K562 (cell line): ENCODE measurements around the gene ERAL1. TPM values are rescaled to one million over a fixed set of nuclear protein-coding genes. Genes with fewer than 3 reads are reported as not detected.

Experiments used
- CTCF ChIP-seq, 3 experiments: IDR thresholded peaks in 2 of 3; conservative IDR thresholded peaks in 1 of 3; 2 replicates each; pipeline ENCODE4 v1.5.1; 2011 to 2012; ENCODE audit warnings: low read length in 3 of 3, mild to moderate bottlenecking in 3 of 3, control low read depth in 2 of 3, improper control_type of control experiment in 1 of 3, inconsistent platforms in 1 of 3, low read depth in 1 of 3, mixed read lengths in 1 of 3, moderate library complexity in 1 of 3; ENCODE audit not compliant: insufficient read depth in 2 of 3
- ELF4 ChIP-seq: fragments of 450-650 bp; formaldehyde crosslinking; IDR thresholded peaks from 2 replicates; pipeline ENCODE4 v1.4.0; 2022; ENCODE audit warnings: missing genetic modification characterization
- HCFC1 ChIP-seq: IDR thresholded peaks from 2 replicates; pipeline ENCODE4 v1.6.1; 2012; ENCODE audit warnings: low read depth, low read length, improper control_type of control experiment
- ID3 ChIP-seq, 2 experiments: fragments of 250-450 bp in 1 of 2; fragments of 450-650 bp in 1 of 2; sonication (Bioruptor Pico) in 1 of 2; IDR thresholded peaks; 2 replicates each; pipeline versions ENCODE4 v1.6.1 to v1.8.0; 2016 to 2021; ENCODE audit warnings: mild to moderate bottlenecking in 2 of 2, moderate library complexity in 2 of 2, missing compliant biosample characterization in 1 of 2, missing genetic modification characterization in 1 of 2
- SMARCC2 ChIP-seq: fragments of 450-650 bp; IDR thresholded peaks from 2 replicates; pipeline ENCODE4 v1.6.1; 2017; ENCODE audit warnings: antibody characterized with exemption, moderate library complexity, mild to moderate bottlenecking, low read depth
- TBP ChIP-seq: optimal IDR thresholded peaks from 2 replicates; pipeline ENCODE3; 2011; ENCODE audit warnings: low read depth, low read length, improper control_type of control experiment
- ZNF134 ChIP-seq: fragments of 250-450 bp; sonication (Bioruptor Pico); conservative IDR thresholded peaks from 2 replicates; pipeline ENCODE4 v1.4.0; 2020
- ZNF174 ChIP-seq: fragments of 250-450 bp; sonication (Bioruptor Pico); IDR thresholded peaks from 2 replicates; pipeline ENCODE4 v1.4.0; 2020; ENCODE audit warnings: mild to moderate bottlenecking
- ZNF717 ChIP-seq: fragments of 250-450 bp; sonication (Bioruptor Pico); IDR thresholded peaks from 2 replicates; pipeline ENCODE4 v1.5.0; 2021
- polyA plus RNA-seq, 8 experiments: library from polyadenylated mRNA; depleted of rRNA in 4 of 8; stranded (reverse) in 5 of 8; unstranded in 3 of 8; fragments of >200 nt; fragmentation: Nextera tagmentation in 2 of 8; fragmentation: Illumina TruSeq in 1 of 8; extraction: Ambion mirVana in 2 of 8; extraction: Trizol in 1 of 8; gene quantifications; 2 replicates each; pipeline versions ENCODE4 v1.2.1 to v1.2.3, GENCODE V29; 2011 to 2014; ENCODE audit warnings: inconsistent platforms in 1 of 8, missing spikeins in 1 of 8
- total RNA-seq, 7 experiments: library from RNA; depleted of rRNA in 6 of 7; stranded (reverse); fragments of >200 nt in 6 of 7; fragmentation: Illumina TruSeq in 2 of 7; extraction: Trizol in 2 of 7; gene quantifications; 2 replicates each; pipeline versions ENCODE4 v1.2.1 to v1.2.3, GENCODE V29; 2011 to 2021; ENCODE audit warnings: low replicate concordance in 1 of 7
- TF ChIP-seq, protein P1 (sequence below), 2 experiments: fragments of 450-650 bp in 1 of 2; sonication (generic) in 1 of 2; formaldehyde crosslinking in 1 of 2; IDR thresholded peaks; 2 replicates each; pipeline versions ENCODE4 v1.7.1 to v1.9.0; 2016 to 2022; ENCODE audit warnings: inconsistent platforms in 1 of 2, mild to moderate bottlenecking in 1 of 2, missing genetic modification reagents in 1 of 2

ERAL1 gene
- total and polyA plus RNA-seq, 9 of the 15 experiments (the other 6 are each of a cell fraction or from before 2014, with no cell fraction given): 37.5 to 351 (median 106) TPM

DNA sequence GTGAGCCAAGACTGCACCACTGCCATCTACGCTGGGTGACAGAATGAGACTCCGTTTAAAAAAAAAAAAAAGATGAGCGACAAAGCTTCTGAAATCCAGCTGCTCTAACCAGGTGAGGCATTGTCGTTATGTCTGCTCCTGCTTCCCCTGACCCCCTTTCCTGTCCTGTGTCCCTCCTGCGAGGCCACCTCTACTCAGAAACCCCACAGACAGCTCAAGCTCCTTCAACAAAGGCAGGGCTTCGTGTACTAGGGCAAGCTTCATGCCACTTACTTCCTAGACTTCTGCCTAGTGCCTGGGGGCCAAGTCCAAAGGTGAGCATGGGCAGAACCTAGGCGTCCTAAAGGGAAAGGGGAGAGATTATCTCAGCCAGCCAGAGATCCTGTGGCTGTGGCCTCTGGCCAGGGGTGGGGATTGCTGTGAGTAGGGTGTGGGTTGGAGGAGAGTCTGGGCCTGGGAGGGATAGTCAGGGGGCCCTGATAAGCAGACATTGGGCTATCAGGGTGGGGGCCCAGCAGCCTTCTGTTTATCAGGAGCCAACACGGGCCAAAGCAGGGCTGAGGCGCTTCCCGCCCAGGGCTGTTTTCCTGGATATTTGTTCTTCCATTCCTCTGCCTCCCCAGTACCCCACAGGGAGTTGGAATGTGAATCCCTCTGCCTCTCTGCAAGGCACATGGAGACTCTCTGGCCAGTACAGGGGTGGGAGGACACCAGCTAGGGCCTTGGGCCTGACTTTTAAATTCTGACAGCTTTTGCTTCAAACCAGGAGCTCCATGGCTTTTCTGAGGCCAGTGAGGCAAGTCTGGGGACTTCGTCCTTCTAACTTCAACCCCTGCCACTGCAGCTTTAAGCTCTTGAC, 10.4 kb downstream of the ERAL1 start (continued):
- TF ChIP-seq, protein P1, sequence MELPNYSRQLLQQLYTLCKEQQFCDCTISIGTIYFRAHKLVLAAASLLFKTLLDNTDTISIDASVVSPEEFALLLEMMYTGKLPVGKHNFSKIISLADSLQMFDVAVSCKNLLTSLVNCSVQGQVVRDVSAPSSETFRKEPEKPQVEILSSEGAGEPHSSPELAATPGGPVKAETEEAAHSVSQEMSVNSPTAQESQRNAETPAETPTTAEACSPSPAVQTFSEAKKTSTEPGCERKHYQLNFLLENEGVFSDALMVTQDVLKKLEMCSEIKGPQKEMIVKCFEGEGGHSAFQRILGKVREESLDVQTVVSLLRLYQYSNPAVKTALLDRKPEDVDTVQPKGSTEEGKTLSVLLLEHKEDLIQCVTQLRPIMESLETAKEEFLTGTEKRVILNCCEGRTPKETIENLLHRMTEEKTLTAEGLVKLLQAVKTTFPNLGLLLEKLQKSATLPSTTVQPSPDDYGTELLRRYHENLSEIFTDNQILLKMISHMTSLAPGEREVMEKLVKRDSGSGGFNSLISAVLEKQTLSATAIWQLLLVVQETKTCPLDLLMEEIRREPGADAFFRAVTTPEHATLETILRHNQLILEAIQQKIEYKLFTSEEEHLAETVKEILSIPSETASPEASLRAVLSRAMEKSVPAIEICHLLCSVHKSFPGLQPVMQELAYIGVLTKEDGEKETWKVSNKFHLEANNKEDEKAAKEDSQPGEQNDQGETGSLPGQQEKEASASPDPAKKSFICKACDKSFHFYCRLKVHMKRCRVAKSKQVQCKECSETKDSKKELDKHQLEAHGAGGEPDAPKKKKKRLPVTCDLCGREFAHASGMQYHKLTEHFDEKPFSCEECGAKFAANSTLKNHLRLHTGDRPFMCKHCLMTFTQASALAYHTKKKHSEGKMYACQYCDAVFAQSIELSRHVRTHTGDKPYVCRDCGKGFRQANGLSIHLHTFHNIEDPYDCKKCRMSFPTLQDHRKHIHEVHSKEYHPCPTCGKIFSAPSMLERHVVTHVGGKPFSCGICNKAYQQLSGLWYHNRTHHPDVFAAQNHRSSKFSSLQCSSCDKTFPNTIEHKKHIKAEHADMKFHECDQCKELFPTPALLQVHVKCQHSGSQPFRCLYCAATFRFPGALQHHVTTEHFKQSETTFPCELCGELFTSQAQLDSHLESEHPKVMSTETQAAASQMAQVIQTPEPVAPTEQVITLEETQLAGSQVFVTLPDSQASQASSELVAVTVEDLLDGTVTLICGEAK (IDR thresholded peaks at IDR 0.05): no peak
- TF ChIP-seq, protein P1 (CRISPR knock-in tag; IDR thresholded peaks at IDR 0.05): no peak
- TF ChIP-seq TBP (peak; percentile 60), CTCF (IDR thresholded peaks at IDR 0.05 in 2 of 3, conservative IDR thresholded peaks at IDR 0.05 in 1 of 3; ENCODE audit: insufficient read depth in 2 of 3, low read depth in 1 of 3, low read length in 3 of 3) (no peak), ZNF717 (0 out of 2 replicates have a peak, but pooled peaks have one; percentile 11), ZNF134 (CRISPR knock-in tag) (peak; percentile 71), SMARCC2 (peak; percentile 99), ZNF174 (CRISPR knock-in tag) (no peak), ELF4 (CRISPR knock-in tag) (peak; percentile 97), ID3 (CRISPR knock-in tag; IDR thresholded peaks at IDR 0.05) (no peak), ID3 (tag; IDR thresholded peaks at IDR 0.05) (peak; percentile 94), HCFC1 (peak; percentile 42; the same call in 1 of the 2 replicates)
